Erythroblast (primary cell): ENCODE data around the gene ZCWPW1.

Source experiments
- GATA1 ChIP-seq: IDR thresholded peaks from 2 replicates; pipeline ENCODE4 v1.6.1; 2011; ENCODE audit warnings: low read depth, mild to moderate bottlenecking, control low read depth, low read length, moderate library complexity
- POLR2A ChIP-seq: IDR thresholded peaks from 2 replicates; pipeline ENCODE4 v1.6.1; 2011; ENCODE audit warnings: mild to moderate bottlenecking, low read length

DNA sequence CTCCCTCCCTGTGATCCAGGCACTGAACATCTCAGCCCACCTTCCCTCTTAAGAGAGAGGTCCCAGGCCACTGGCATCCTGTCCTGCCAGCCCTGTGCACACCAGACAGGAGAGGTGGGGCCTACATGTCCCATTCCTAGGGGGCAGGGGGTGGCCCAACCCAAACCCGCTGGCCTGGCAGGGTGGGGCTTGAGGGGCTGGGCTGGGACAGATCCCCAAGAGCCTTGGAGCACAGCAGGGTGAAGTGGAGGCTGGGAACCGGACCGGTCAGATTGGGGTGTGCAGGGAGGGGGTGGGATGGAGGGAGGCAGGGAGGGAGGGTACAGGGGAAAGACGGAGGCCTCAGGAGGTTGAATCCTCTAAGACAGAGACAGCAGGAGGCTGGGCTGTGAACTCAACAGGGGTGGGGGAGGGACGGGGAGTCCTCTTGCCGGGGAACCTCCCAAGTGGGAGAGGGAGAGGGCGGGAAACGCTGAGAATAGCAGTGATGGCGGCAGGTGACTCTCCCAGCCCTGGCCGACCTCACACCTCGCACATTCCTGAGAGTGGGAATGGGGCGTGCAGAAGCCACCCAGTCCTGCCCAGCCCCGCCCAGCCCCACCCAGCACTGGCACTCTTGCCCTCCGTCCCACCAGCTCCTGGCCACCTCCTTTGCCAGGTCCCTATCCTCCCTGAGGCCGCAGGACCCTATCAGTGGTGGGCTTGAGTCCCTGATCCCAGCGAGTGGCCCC is 43.8 kb upstream of the ZCWPW1 start:
- TF ChIP-seq POLR2A (no peak), GATA1 (no peak)
